Osteoblast (primary cell): Measurements from ENCODE around the gene LMO2. TPM values are rescaled to one million over a fixed set of nuclear protein-coding genes. Genes with fewer than 3 reads are reported as not detected.

Source experiments
- DNase-seq: peaks from one replicate; pipeline ENCODE4 v3.0.0; 2011; ENCODE audit warnings: low spot score, mixed read lengths; ENCODE audit not compliant: insufficient read length; ENCODE audit errors: missing footprints
- H2AFZ ChIP-seq: 2 replicates; pipeline ENCODE4 v1.6.0; 2011; ENCODE audit warnings: mild to moderate bottlenecking, low read length
- H3K27ac ChIP-seq: 2 replicates; pipeline ENCODE4 v1.5.1; 2011; ENCODE audit warnings: mild to moderate bottlenecking, low read depth, low read length, moderate library complexity
- H3K27me3 ChIP-seq: 2 replicates; pipeline ENCODE4 v1.6.0; 2012; ENCODE audit warnings: mild to moderate bottlenecking, control low read depth, inconsistent platforms, low read length, moderate library complexity; ENCODE audit not compliant: insufficient read depth
- H3K36me3 ChIP-seq: 2 replicates; pipeline ENCODE4 v1.5.1; 2011; ENCODE audit warnings: mild to moderate bottlenecking, low read length, control low read depth, moderate library complexity; ENCODE audit not compliant: insufficient read depth
- H3K4me1 ChIP-seq: 2 replicates; pipeline ENCODE4 v1.5.1; 2011; ENCODE audit warnings: mild to moderate bottlenecking, low read length, control low read depth, moderate library complexity; ENCODE audit not compliant: insufficient read depth
- H3K4me2 ChIP-seq: 2 replicates; pipeline ENCODE4 v1.6.0; 2011; ENCODE audit warnings: mild to moderate bottlenecking, low read length; ENCODE audit not compliant: insufficient read depth
- H3K4me3 ChIP-seq: fragments of 200-600 bp; sonication (generic); 3 replicates; pipeline ENCODE4 v1.5.1; 2012; ENCODE audit warnings: mild to moderate bottlenecking, low read length, inconsistent platforms; ENCODE audit not compliant: insufficient read depth
- H3K79me2 ChIP-seq: 2 replicates; pipeline ENCODE4 v1.6.0; 2012; ENCODE audit warnings: mild to moderate bottlenecking, low read length, control low read depth, inconsistent platforms; ENCODE audit not compliant: insufficient read depth
- H3K9me3 ChIP-seq: 2 replicates; pipeline ENCODE4 v1.5.1; 2011; ENCODE audit warnings: low read depth, low read length, control low read depth
- H4K20me1 ChIP-seq: 2 replicates; pipeline ENCODE4 v1.6.0; 2012; ENCODE audit warnings: mild to moderate bottlenecking, low read length, control low read depth; ENCODE audit not compliant: insufficient read depth
- CTCF ChIP-seq: IDR thresholded peaks from 2 replicates; pipeline ENCODE4 v1.5.1; 2011; ENCODE audit warnings: mild to moderate bottlenecking, low read depth, low read length, moderate library complexity; ENCODE audit errors: extremely low read depth
- total RNA-seq: library from RNA; depleted of rRNA; stranded (reverse); fragments of >200 nt; gene quantifications from 2 replicates; pipeline ENCODE4 v1.2.3, GENCODE V29; 2012

Gene LMO2
- total RNA-seq, 1 donor = 1.4 TPM

DNA sequence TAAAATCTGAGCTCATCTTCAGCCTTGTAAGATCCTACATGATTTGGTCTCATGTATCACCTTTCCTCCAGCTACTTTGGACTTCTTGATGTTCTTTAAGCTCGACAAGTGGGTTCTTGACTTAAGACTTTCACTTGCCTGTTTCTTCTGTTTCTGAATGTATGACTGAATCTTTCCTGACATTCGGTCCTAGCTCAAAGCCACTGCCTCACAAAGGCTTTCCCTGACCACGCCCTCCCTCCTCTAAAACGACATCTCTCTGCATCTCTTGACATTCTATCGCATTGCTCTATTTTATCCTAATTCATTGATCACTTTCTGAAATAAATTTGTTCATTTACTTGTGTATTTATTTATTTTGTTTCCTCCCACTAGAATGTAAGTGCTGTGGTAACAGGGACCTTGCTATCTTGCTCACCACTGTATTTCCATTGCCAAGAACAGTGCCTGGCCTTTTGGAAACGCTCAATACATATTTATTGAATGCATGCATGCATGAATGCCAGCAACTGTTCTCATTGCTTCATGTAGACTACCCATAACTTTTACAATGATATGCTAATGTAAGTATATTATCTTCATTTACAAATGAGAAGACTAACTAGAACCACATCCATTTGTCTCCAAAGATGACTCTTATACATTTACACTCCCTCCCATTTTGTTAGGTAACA, 43.0 kb downstream of the LMO2 start:
- H3K4me2 ChIP-seq = no peak overlapping the region
- DNase-seq = no peak
- no peak overlapping the region for H3K4me3 ChIP-seq
- H4K20me1 ChIP-seq = no peaks in the 10 kb centered on the region
- no peaks in the 10 kb centered on the region for H3K4me1 ChIP-seq
- H3K27ac ChIP-seq = no peak overlapping the region
- peaks cover 60% of the 10 kb centered on the region for H3K27me3 ChIP-seq
- no peaks in the 10 kb centered on the region for H3K79me2 ChIP-seq
- no peaks in the 10 kb centered on the region for H3K36me3 ChIP-seq
- no peaks in the 10 kb centered on the region for H3K9me3 ChIP-seq
- H2AFZ ChIP-seq = no peak overlapping the region
- TF ChIP-seq CTCF = no peak

DNA sequence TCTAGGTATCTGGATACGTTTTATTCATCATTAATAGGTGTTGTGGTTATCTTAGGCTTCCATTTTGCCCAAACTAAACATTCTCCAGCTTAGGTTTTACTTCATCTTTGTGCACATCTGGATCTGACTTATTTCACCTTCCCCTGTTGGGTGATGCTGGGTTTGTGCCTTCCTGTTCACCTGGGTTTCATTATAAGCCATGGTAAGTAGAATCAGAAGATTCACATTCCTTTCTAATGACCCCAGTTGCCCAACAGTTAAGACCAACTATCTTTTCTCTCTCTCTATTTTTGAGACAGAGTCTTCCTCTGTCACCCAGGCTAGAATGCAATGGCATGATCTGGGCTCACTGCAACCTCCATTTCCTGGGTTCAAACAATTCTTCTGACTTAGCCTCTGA, 44.6 kb downstream of the LMO2 start:
- no peak for TF ChIP-seq CTCF
- DNase-seq = no peak

GRCh38 chr11:33844236-33844635, 47.6 kb downstream of the LMO2 start:
- Histone ChIP-seq H2AFZ (no peak overlapping the region), H4K20me1 (no peaks in the 10 kb centered on the region), H3K36me3 (no peaks in the 10 kb centered on the region), H3K4me3 (no peak overlapping the region), H3K9me3 (no peaks in the 10 kb centered on the region), H3K27ac (no peak overlapping the region), H3K4me1 (no peaks in the 10 kb centered on the region), H3K4me2 (no peak overlapping the region), H3K79me2 (no peaks in the 10 kb centered on the region), H3K27me3 (peaks cover 69% of the 10 kb centered on the region)
- no peak for DNase-seq
- TF ChIP-seq CTCF = no peak

More for the DNA sequence above, 44.6 kb downstream of the LMO2 start:
- H3K79me2 ChIP-seq = no peaks in the 10 kb centered on the region
- no peaks in the 10 kb centered on the region for H3K9me3 ChIP-seq
- H2AFZ ChIP-seq = no peak overlapping the region
- H3K4me2 ChIP-seq = no peak overlapping the region
- no peaks in the 10 kb centered on the region for H4K20me1 ChIP-seq
- H3K4me3 ChIP-seq = no peak overlapping the region
- H3K27me3 ChIP-seq = peaks cover 56% of the 10 kb centered on the region
- H3K36me3 ChIP-seq = no peaks in the 10 kb centered on the region
- H3K27ac ChIP-seq = no peak overlapping the region
- H3K4me1 ChIP-seq = no peaks in the 10 kb centered on the region

DNA sequence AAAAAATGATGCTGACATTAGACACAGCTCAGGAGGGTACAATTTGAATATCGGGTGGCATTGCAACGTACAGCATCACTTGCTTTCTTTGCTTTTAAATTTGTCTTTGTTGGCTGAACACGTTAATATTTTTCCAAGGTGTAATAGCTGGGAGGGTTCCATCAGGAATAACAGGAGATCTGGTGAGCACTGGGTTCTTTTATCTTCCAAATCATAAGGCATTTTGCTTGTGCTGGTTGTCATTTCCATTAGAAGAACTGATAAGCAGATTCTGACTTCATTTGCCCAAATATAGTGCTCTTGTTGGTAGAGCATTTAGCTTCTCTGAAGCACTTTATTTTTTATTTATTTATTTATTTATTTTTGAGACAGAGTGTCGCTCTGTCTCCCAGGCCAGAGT, 48.9 kb downstream of the LMO2 start:
- Histone ChIP-seq H3K4me2 (no peak overlapping the region), H3K27me3 (peaks cover 61% of the 10 kb centered on the region), H4K20me1 (no peaks in the 10 kb centered on the region), H3K9me3 (no peaks in the 10 kb centered on the region), H3K4me3 (no peak overlapping the region), H3K79me2 (no peaks in the 10 kb centered on the region), H2AFZ (no peak overlapping the region), H3K36me3 (no peaks in the 10 kb centered on the region), H3K27ac (no peak overlapping the region), H3K4me1 (no peaks in the 10 kb centered on the region)
- TF ChIP-seq CTCF = no peak
- DNase-seq = no peak
